GM12865 (cell line): ENCODE data around the gene GRID1.

Experiments
- DNase-seq: peaks from one replicate; pipeline ENCODE4 v3.0.0; 2010; ENCODE audit warnings: low read depth
- H3K4me3 ChIP-seq: 2 replicates; pipeline ENCODE4 v1.5.1; 2011; ENCODE audit warnings: mild to moderate bottlenecking, low read depth, low read length, control low read depth
- TF ChIP-seq, protein P1 (sequence below): IDR thresholded peaks from 2 replicates; pipeline ENCODE4 v1.5.1; 2011; ENCODE audit warnings: low read length, control low read depth, low read depth, inconsistent platforms; ENCODE audit not compliant: insufficient read depth; ENCODE audit errors: missing control alignments

The GRID1 gene

DNA sequence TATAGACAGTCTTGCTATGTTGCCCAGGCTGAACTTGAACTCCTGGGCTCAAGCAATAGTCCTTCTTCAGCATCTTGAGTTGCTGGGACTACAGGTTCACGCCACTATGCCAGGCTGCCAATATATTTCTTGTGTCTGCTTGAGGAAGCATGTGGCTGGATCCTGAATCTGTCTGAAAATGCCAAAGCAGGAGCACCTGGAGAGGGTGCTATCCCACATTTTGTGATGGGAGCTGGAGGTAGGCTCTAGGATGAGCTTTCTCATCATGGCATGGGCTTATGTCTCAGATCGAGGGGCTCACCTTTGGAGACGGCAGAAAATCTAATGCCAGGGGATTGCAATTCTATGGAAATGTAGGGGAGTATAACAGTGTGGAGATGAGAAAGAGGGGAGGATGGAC lies 744.2 kb downstream of the GRID1 start:
- no peak overlapping the region for H3K4me3 ChIP-seq
- TF ChIP-seq, protein P1, sequence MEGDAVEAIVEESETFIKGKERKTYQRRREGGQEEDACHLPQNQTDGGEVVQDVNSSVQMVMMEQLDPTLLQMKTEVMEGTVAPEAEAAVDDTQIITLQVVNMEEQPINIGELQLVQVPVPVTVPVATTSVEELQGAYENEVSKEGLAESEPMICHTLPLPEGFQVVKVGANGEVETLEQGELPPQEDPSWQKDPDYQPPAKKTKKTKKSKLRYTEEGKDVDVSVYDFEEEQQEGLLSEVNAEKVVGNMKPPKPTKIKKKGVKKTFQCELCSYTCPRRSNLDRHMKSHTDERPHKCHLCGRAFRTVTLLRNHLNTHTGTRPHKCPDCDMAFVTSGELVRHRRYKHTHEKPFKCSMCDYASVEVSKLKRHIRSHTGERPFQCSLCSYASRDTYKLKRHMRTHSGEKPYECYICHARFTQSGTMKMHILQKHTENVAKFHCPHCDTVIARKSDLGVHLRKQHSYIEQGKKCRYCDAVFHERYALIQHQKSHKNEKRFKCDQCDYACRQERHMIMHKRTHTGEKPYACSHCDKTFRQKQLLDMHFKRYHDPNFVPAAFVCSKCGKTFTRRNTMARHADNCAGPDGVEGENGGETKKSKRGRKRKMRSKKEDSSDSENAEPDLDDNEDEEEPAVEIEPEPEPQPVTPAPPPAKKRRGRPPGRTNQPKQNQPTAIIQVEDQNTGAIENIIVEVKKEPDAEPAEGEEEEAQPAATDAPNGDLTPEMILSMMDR: no peak
- DNase-seq: no peak

DNA sequence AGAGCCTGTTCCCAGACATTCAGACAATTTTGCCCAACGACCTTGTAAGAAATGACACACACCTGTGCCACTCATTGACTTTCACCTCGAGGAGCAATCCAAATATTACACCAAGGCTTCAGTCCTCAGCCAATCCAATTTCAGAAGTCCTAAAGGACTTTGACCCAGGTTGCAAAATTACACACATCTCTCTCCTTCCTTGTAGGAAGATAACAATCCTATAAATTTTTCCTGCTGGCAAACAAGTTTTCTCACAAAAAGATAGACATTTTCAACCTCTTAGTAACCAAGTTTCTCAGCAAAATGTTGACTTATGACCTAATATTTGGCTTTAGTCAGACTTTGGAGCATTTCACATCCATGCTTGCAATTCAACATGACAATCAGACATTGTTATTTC lies 745.0 kb downstream of the GRID1 start:
- no peak overlapping the region for H3K4me3 ChIP-seq
- DNase-seq: no peak
- TF ChIP-seq, protein P1: no peak

DNA sequence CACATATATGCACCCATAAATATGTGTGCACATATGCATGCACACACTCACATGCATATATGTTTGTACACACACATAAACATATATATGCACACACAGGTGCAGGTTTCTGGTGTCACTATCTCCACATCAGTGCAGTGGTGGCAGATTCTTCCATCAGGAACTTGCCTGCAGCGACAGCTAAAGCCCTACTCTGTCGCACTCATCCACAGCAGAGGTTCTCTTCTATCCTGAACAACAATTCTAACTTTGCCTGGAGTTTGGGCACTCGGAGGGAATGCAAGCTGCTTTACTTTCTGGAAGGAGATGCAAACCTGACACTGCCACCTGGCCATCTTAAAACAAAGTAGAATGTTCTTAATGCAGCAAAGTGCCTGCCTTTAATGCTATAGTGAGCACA lies 745.8 kb downstream of the GRID1 start:
- H3K4me3 ChIP-seq: no peak overlapping the region
- no peak for DNase-seq
- TF ChIP-seq, protein P1: no peak

DNA sequence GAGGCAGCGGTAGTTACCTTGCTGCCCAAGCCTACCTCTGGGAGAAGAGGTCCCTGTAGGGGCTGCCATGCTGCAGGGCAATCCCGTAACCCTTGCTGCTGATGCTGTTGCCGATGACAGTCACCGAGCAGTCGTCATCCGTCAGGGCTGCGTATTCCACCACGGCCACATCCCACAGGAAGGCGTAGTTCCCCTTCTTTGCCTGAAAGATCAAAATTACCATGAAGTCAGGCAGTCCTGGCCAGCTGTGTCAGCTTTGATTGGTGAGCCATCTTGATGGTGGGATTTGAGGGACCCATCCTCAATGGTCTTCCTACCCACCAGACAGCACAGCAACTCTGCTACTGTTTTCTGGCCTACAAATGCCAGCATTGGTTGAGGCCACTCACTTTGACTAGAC lies 746.8 kb downstream of the GRID1 start:
- DNase-seq: no peak
- TF ChIP-seq, protein P1: no peak
- no peak overlapping the region for H3K4me3 ChIP-seq

DNA sequence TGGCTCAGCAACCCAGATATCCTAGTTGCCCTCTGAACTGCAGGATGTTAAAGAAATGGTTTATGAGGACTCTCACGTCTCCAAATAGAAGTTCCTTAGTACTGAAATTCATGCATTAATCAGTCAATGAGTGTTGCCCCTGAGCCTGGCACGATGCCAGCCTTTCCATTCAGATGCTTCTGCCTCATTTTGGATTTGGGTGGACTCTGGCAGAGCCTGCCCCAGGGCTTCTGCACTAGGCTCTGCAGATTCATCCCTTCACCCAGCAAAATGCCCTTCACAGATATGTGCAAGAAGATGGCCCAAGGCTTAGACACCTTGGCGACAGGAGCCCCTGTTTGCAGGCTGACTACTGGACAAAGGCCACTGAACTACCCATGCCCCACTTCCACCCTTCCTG lies 747.8 kb downstream of the GRID1 start:
- no peak overlapping the region for H3K4me3 ChIP-seq
- TF ChIP-seq, protein P1: no peak
- no peak for DNase-seq

DNA sequence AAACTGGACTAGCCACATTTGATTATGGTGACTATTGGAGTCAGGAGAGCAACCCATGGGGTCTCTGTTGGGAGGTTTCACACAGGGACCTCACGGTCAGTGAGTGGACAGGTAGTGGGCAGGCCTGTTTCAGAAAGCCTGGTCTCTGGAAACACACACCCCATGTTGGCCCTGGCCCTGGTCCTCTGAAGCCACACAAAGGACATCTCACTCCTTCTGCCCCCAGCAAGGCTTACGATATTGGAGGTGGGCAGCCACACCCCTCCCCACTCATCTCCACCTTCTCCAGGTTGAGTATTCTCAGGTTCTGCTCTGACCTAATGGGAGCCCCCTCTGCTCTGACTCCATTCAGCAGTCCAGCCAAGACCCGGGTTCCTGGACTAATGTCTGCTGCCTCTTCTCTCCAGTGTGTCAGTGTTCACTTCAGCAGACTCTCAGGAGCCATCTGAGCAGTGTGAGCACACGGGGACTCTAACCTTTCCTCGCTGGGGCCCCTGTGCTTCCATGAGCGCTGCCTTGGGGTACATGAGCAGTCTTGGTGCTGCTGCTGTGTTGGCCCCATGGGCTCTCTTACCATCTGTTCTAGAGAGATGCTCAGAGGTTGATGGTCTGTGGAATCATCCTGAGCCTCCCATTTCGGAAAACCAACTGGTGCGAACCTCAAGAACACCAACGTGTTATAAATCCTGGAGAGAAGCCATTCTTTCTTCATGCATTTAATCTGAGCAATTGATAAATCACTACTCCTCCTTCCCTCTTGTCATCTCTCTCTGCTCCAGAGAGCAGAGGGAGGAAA lies 748.6 kb downstream of the GRID1 start:
- TF ChIP-seq, protein P1: no peak
- H3K4me3 ChIP-seq: no peak overlapping the region
- no peak for DNase-seq

DNA sequence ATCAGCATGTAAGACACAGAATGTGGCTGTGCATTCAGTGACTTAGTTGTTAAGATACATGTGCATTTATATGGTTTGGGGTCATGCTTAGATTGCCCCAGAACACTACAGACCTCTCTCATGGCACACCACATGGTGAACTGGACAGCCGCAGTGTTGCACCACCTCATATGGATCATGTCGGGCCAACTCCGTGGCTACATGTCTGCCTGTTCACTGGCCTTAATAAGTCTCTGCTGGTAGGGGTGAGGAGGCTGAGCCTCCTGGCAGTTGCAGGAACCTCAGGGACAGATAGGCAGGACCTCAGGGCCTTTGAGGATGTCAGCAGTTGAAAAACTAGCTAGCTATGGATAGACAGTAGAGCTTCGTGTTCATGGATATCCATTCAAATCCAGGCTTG lies 751.0 kb downstream of the GRID1 start:
- TF ChIP-seq, protein P1: no peak
- no peak for DNase-seq
- no peak overlapping the region for H3K4me3 ChIP-seq
